Embryonic facial prominence (tissue), 1 donor: ENCODE data around the gene AKR1C4.
"Not testable (repeated sequence)": the region's sequence is repeated elsewhere in the genome, so short reads cannot be mapped to it uniquely, and the experiment has no call there.

Experiments
- DNase-seq: peaks from one replicate; pipeline ENCODE4 v3.0.0-alpha.2; 2016; ENCODE audit errors: extremely low spot score

The AKR1C4 gene

GRCh38 chr10:5196702-5197113 lies at the start of gene AKR1C4:
Gene AKR1C4, plus strand, starts transcription at chr10:5196837. Its CDS starts 31 bp downstream, at chr10:5196868.
- no peak for DNase-seq

- DNase-seq = no peak
Observed at GRCh38 chr10:5146920-5147254, 49.8 kb upstream of the AKR1C4 start.

- DNase-seq = no peak
Observed at GRCh38 chr10:5147255-5147980, 49.2 kb upstream of the AKR1C4 start.

GRCh38 chr10:5147981-5148677 lies 48.5 kb upstream of the AKR1C4 start:
- no peak for DNase-seq

- no peak for DNase-seq
Observed at GRCh38 chr10:5148678-5149032, 48.0 kb upstream of the AKR1C4 start.

GRCh38 chr10:5151076-5151475 lies 45.6 kb upstream of the AKR1C4 start:
- DNase-seq = no peak

- DNase-seq = no peak
Observed at GRCh38 chr10:5155951-5156350, 40.7 kb upstream of the AKR1C4 start.

GRCh38 chr10:5157501-5157900 lies 39.1 kb upstream of the AKR1C4 start:
- DNase-seq = no peak

- no peak for DNase-seq
Observed at GRCh38 chr10:5159126-5159525, 37.5 kb upstream of the AKR1C4 start.

- no peak for DNase-seq
Observed at GRCh38 chr10:5163487-5163886, 33.1 kb upstream of the AKR1C4 start.

GRCh38 chr10:5165738-5166137 lies 30.9 kb upstream of the AKR1C4 start:
- no peak for DNase-seq

- DNase-seq = no peak
Observed at GRCh38 chr10:5168897-5169420, 27.7 kb upstream of the AKR1C4 start.

- not testable (repeated sequence) for DNase-seq
Observed at GRCh38 chr10:5175581-5175980, 21.1 kb upstream of the AKR1C4 start.

GRCh38 chr10:5180503-5180902 lies 16.1 kb upstream of the AKR1C4 start:
- DNase-seq = not testable (repeated sequence)

GRCh38 chr10:5183923-5184322 lies 12.7 kb upstream of the AKR1C4 start:
- no peak for DNase-seq

GRCh38 chr10:5184987-5185775 lies 11.5 kb upstream of the AKR1C4 start, which contains the start of gene AKR1C8:
Gene AKR1C8, minus strand, starts transcription at chr10:5185150. Its CDS starts 46 bp downstream, at chr10:5185104.
- DNase-seq = peak; percentile 2

GRCh38 chr10:5187867-5188266 lies 8.8 kb upstream of the AKR1C4 start:
- no peak for DNase-seq

- DNase-seq = no peak
Observed at GRCh38 chr10:5188358-5188757, 8.3 kb upstream of the AKR1C4 start.

- no peak for DNase-seq
Observed at GRCh38 chr10:5194431-5194830, 2.2 kb upstream of the AKR1C4 start.

GRCh38 chr10:5195727-5196374 lies 786 bp upstream of the AKR1C4 start:
- no peak for DNase-seq

GRCh38 chr10:5198386-5198785 lies 1.7 kb downstream of the AKR1C4 start:
- no peak for DNase-seq

- no peak for DNase-seq
Observed at GRCh38 chr10:5199398-5199797, 2.8 kb downstream of the AKR1C4 start.
